NT2/D1 (cell line): ENCODE results near the gene IL25.

Experiments
- YY1 ChIP-seq: IDR thresholded peaks from 2 replicates; pipeline ENCODE4 v1.6.1; 2011; ENCODE audit not compliant: insufficient read length, insufficient read depth
- ZNF274 ChIP-seq: IDR thresholded peaks from 2 replicates; pipeline ENCODE4 v1.6.1; 2011; ENCODE audit warnings: mild to moderate bottlenecking, low read depth, low read length

GRCh38 chr14:23377573-23378563 lies 5.3 kb downstream of the IL25 start:
- no peak for TF ChIP-seq ZNF274
- TF ChIP-seq YY1 = no peak
